ENCODE measurements around the gene PHC2.

DNA sequence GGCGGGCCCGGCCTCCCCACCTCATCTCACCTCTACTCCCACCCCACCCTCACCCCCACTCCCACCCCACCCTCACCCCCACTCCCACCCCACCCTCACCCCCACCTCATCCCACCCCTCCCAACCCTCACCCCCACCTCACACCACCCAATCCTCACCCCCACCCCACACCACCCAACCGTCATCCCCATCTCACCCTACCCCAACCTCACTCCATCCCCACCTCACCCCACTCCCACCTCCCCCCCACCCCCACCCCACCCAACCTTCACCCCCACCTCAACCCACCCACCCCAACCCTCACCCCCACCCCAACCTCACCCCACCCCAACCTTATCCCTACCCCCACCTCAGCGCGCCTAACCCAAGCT, 123.4 kb downstream of the PHC2 start:
- TF ChIP-seq, protein P1, sequence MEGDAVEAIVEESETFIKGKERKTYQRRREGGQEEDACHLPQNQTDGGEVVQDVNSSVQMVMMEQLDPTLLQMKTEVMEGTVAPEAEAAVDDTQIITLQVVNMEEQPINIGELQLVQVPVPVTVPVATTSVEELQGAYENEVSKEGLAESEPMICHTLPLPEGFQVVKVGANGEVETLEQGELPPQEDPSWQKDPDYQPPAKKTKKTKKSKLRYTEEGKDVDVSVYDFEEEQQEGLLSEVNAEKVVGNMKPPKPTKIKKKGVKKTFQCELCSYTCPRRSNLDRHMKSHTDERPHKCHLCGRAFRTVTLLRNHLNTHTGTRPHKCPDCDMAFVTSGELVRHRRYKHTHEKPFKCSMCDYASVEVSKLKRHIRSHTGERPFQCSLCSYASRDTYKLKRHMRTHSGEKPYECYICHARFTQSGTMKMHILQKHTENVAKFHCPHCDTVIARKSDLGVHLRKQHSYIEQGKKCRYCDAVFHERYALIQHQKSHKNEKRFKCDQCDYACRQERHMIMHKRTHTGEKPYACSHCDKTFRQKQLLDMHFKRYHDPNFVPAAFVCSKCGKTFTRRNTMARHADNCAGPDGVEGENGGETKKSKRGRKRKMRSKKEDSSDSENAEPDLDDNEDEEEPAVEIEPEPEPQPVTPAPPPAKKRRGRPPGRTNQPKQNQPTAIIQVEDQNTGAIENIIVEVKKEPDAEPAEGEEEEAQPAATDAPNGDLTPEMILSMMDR (IDR thresholded peaks at IDR 0.05), result no peak
- TF ChIP-seq POLR2A (IDR thresholded peaks at IDR 0.05) (no peak), POLR2AphosphoS5 (IDR thresholded peaks at IDR 0.05) (no peak)
